B cell (primary cell): ENCODE results near the gene GGCX. TPM values are rescaled to one million over a fixed set of nuclear protein-coding genes. Genes with fewer than 3 reads are reported as not detected.

Experiments
- ATAC-seq: fragments of 200-7000 bp; cut with Tn5 transposase; one replicate; pipeline ENCODE4 v1.10.0; 2021; ENCODE audit warnings: low read depth, mild to moderate bottlenecking, moderate number of reproducible peaks, moderate library complexity
- CTCF ChIA-PET: fragments of 350-600 bp; sonication (Branson Sonifier 250); formaldehyde crosslinking; loops from one replicate; lab custom pipeline; 2021; ENCODE audit warnings: antibody characterized with exemption, inconsistent platforms; lab: Charles Lee
- POLR2A ChIA-PET: fragments of 350-600 bp; sonication (Branson Sonifier 250); formaldehyde crosslinking; loops from one replicate; lab custom pipeline; 2021; ENCODE audit warnings: antibody characterized with exemption; lab: Charles Lee
- DNase-seq: peaks from one replicate; pipeline ENCODE4 v3.0.0; 2013
- H2AFZ ChIP-seq: 2 replicates; pipeline ENCODE4 v1.6.1; 2012; ENCODE audit warnings: mild to moderate bottlenecking, low read depth, low read length; ENCODE audit not compliant: insufficient read depth, poor library complexity, severe bottlenecking
- H3K27ac ChIP-seq, 2 donors: 1 replicate in 1 of 2; 2 replicates in 1 of 2; pipeline ENCODE4 v1.5.1; 2012 to 2013; ENCODE audit warnings: low read length in 2 of 2, mild to moderate bottlenecking in 2 of 2, moderate library complexity in 1 of 2
- H3K27me3 ChIP-seq, 4 experiments: fragments of 200-600 bp in 1 of 4; sonication (generic) in 1 of 4; replicated peaks in 1 of 4; 1 replicate in 2 of 4; 2 replicates in 2 of 4; pipeline versions ENCODE4 v1.6.1 to v1.7.0; 2013 to 2016; ENCODE audit warnings: low read length in 3 of 4, mild to moderate bottlenecking in 2 of 4, mixed read lengths in 1 of 4, moderate library complexity in 1 of 4; ENCODE audit not compliant: insufficient read depth in 4 of 4, control insufficient read depth in 3 of 4; ENCODE audit errors: control extremely low read depth in 1 of 4
- H3K36me3 ChIP-seq, 2 experiments: replicated peaks in 1 of 2; 1 replicate in 1 of 2; 2 replicates in 1 of 2; pipeline versions ENCODE4 v1.6.1 to v1.7.1; 2013; ENCODE audit warnings: low read length in 1 of 2; ENCODE audit not compliant: insufficient read depth in 2 of 2, control insufficient read depth in 1 of 2; ENCODE audit errors: control extremely low read depth in 1 of 2, extremely low read depth in 1 of 2
- H3K4me1 ChIP-seq, 2 donors: fragments of 200-600 bp in 1 of 2; sonication (generic) in 1 of 2; 1 replicate in 1 of 2; 2 replicates in 1 of 2; pipeline versions ENCODE4 v1.5.1 to v1.6.1; 2013 to 2017; ENCODE audit warnings: low read length in 2 of 2; ENCODE audit not compliant: control insufficient read depth in 2 of 2, insufficient read depth in 2 of 2
- H3K4me2 ChIP-seq: replicated peaks from 2 replicates; pipeline ENCODE3; 2012; ENCODE audit warnings: mild to moderate bottlenecking, low read depth, low read length; ENCODE audit not compliant: poor library complexity, severe bottlenecking
- H3K4me3 ChIP-seq, 5 experiments: fragments of 200-600 bp in 1 of 5; sonication (generic) in 1 of 5; 1 replicate in 3 of 5; 2 replicates in 2 of 5; pipeline versions ENCODE4 v1.5.1 to v1.7.0; 2011 to 2016; ENCODE audit warnings: low read length in 4 of 5, mild to moderate bottlenecking in 4 of 5, low read depth in 2 of 5, control low read depth in 1 of 5, moderate library complexity in 1 of 5; ENCODE audit not compliant: insufficient read depth in 1 of 5; ENCODE audit errors: control extremely low read depth in 1 of 5, extremely low read depth in 1 of 5
- H3K79me2 ChIP-seq: fragments of 200-600 bp; sonication (generic); one replicate; pipeline ENCODE4 v1.6.0; 2016; ENCODE audit warnings: low read length; ENCODE audit not compliant: control insufficient read depth, insufficient read depth
- H3K9ac ChIP-seq: fragments of 200-600 bp; sonication (generic); 2 replicates; pipeline ENCODE4 v1.6.1; 2017; ENCODE audit warnings: mild to moderate bottlenecking, low read length, moderate library complexity
- H3K9me3 ChIP-seq, 3 donors: one replicate each; pipeline versions ENCODE4 v1.6.1 to v1.7.1; 2013; ENCODE audit warnings: low read length in 2 of 3; ENCODE audit not compliant: control insufficient read depth in 2 of 3, insufficient read depth in 1 of 3; ENCODE audit errors: control extremely low read depth in 1 of 3
- H4K20me1 ChIP-seq: 2 replicates; pipeline ENCODE4 v1.6.0; 2012; ENCODE audit warnings: mild to moderate bottlenecking, low read length; ENCODE audit not compliant: insufficient read depth, control insufficient read depth, poor library complexity, severe bottlenecking
- H3K27ac Mint-ChIP-seq: one replicate; pipeline ENCODE4 v1.8.0; 2021; ENCODE audit warnings: mixed read lengths
- H3K27me3 Mint-ChIP-seq: one replicate; pipeline ENCODE4 v1.8.0; 2021; ENCODE audit warnings: mixed read lengths
- H3K4me1 Mint-ChIP-seq: one replicate; pipeline ENCODE4 v1.8.0; 2021; ENCODE audit warnings: mixed read lengths
- H3K4me3 Mint-ChIP-seq: one replicate; pipeline ENCODE4 v1.8.0; 2021; ENCODE audit warnings: mixed read lengths
- H3K9me3 Mint-ChIP-seq: one replicate; pipeline ENCODE4 v1.8.0; 2022; ENCODE audit warnings: mixed read lengths; ENCODE audit not compliant: insufficient read depth
- CTCF ChIP-seq: fragments of 200-600 bp; IDR thresholded peaks from one replicate; pipeline ENCODE4 v1.8.0; 2022; ENCODE audit warnings: antibody characterized with exemption, mild to moderate bottlenecking
- EZH2 ChIP-seq: IDR thresholded peaks from 2 replicates; pipeline ENCODE4 v1.6.1; 2012; ENCODE audit warnings: borderline replicate concordance, low read depth, mild to moderate bottlenecking, moderate library complexity, low read length; ENCODE audit not compliant: insufficient read depth, poor library complexity, severe bottlenecking
- WGBS: methylation state at CpG from one replicate; pipeline ENCODE4 v1.1.5; 2013; ENCODE audit warnings: missing lambda C conversion rate; ENCODE audit not compliant: insufficient coverage; 5-methylcytosine and 5-hydroxymethylcytosine counted together
- intact Hi-C: fragments of 100-400 bp; cut with micrococcal nuclease; formaldehyde crosslinking; loops from one replicate; pipeline ENCODE4 v1.10.0; 2022
- polyA plus RNA-seq: library from polyadenylated mRNA; depleted of rRNA; stranded (reverse); fragments of >200 nt; gene quantifications from 2 replicates; pipeline ENCODE4 v1.2.3, GENCODE V29; 2012
- total RNA-seq, 2 donors: library from RNA; stranded (reverse); fragments of 120-200 nt in 1 of 2; gene quantifications; 1 replicate in 1 of 2; 2 replicates in 1 of 2; pipeline versions ENCODE4 v1.2.3 to v1.2.4, GENCODE V29; 2013 to 2022

GGCX gene
- total and polyA plus RNA-seq, 2 donors (not counting 1 experiment from before 2014, with no cell fraction given): 23.5 to 36.8 TPM

DNA sequence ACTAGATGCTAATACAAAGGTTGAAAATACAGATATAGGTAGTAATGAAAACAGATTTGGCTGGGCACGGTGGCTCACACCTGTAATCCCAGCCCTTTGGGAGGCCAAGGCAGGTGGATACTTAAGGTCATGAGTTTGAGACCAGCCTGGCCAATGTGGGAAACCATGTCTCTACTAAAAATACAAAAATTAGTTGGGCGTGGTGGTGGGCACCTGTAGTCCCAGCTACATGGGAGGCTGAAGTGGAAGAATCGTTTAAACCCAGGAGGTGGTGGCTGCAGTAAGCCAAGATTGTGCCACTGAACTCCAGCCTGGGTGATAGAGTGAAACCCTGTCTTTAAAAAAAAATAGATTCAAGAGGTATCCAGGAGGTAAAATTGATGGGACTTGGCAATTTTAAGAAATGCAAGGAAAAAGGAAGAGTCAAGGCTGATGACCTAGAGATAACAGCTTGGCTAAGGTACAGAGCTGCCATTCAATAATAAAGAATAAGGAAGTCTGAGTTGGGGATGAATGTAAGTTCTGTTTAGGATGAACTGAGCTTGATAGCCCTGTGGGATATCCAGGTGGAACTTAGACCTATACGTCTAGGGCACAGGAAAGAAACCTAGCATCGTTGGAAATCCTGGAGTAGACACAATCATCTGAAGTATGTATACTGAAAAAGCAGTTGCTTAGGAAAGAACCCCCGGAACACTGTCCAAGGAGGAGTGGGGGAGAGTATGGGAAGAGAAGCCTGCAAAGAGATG lies 13.3 kb downstream of the GGCX start:
- intact Hi-C loops: no loop called here
- WGBS: 94% methylated on average over 3 of the region's 6 CpGs
- Mint-ChIP-seq H3K9me3 (no peaks in the 10 kb centered on the region), H3K4me1 (peaks cover 6% of the 10 kb centered on the region), H3K4me3 (no peak overlapping the region), H3K27me3 (no peaks in the 10 kb centered on the region), H3K27ac (no peak overlapping the region)
- no peak for ATAC-seq
- TF ChIP-seq CTCF (no peak), EZH2 (no peak)
- H2AFZ ChIP-seq: no peak overlapping the region
- no peaks in the 10 kb centered on the region for H3K27me3 ChIP-seq
- no peak overlapping the region for H3K27ac ChIP-seq
- H4K20me1 ChIP-seq: no peaks in the 10 kb centered on the region
- ChIA-PET CTCF (interaction anchor here (1.2 to 10.0 kb wide), 7 partner anchors 8 to 248 kb away, joined by 3 to 299 read pairs (median 7); partner anchors contain the start of genes MAT2A, RNF181, SH2D6 and TGOLN2), POLR2A (interaction anchor here (0.6 to 4.6 kb wide), 2 partner anchors 8 to 1264 kb away, joined by 4 to 30 read pairs; partner anchors contain the start of gene MAT2A)
- peaks cover 0 to 3% of the 10 kb centered on the region in 2 donors for H3K4me1 ChIP-seq
- no peak for DNase-seq
- H3K36me3 ChIP-seq: peaks cover 4 to 59% of the 10 kb centered on the region in 2 experiments
- no peak overlapping the region for H3K9ac ChIP-seq
- H3K4me2 ChIP-seq: no peak overlapping the region
- H3K9me3 ChIP-seq: no peaks in the 10 kb centered on the region
- H3K4me3 ChIP-seq: no peak overlapping the region
- H3K79me2 ChIP-seq: no peaks in the 10 kb centered on the region
